DOHH2 (cell line): ENCODE data around the gene SDC4.

ENCODE experiments used
- H3F3A ChIP-seq: fragments of 200-600 bp; sonication (generic), shearing (Covaris generic); 2 replicates; pipeline ENCODE4 v1.6.0; 2016; ENCODE audit warnings: antibody characterized with exemption, mild to moderate bottlenecking; ENCODE audit not compliant: control insufficient read depth, insufficient read depth
- H3K27ac ChIP-seq: fragments of 200-600 bp; sonication (generic); 2 replicates; pipeline ENCODE4 v1.5.1; 2014; ENCODE audit warnings: low read depth, mild to moderate bottlenecking, low read length, moderate library complexity
- H3K27me3 ChIP-seq: fragments of 200-600 bp; sonication (generic); 2 replicates; pipeline ENCODE4 v1.6.1; 2014; ENCODE audit warnings: mild to moderate bottlenecking, low read length, mixed read lengths; ENCODE audit not compliant: control insufficient read depth
- H3K36me3 ChIP-seq: fragments of 200-600 bp; sonication (generic); 2 replicates; pipeline ENCODE4 v1.6.1; 2014; ENCODE audit warnings: mild to moderate bottlenecking, low read length, moderate library complexity, mixed read lengths; ENCODE audit not compliant: control insufficient read depth
- H3K4me1 ChIP-seq: fragments of 200-600 bp; sonication (generic); 2 replicates; pipeline ENCODE4 v1.6.1; 2014; ENCODE audit warnings: mild to moderate bottlenecking, low read length, mixed read lengths; ENCODE audit not compliant: control insufficient read depth
- H3K4me2 ChIP-seq: fragments of 200-600 bp; sonication (generic); 2 replicates; pipeline ENCODE4 v1.6.0; 2014; ENCODE audit warnings: mild to moderate bottlenecking, low read length, moderate library complexity
- H3K4me3 ChIP-seq: fragments of 200-600 bp; sonication (generic); 2 replicates; pipeline ENCODE4 v1.5.1; 2014; ENCODE audit warnings: mild to moderate bottlenecking, low read length, mixed read lengths
- H3K79me2 ChIP-seq: fragments of 200-600 bp; sonication (generic); 2 replicates; pipeline ENCODE4 v1.6.1; 2014; ENCODE audit warnings: mild to moderate bottlenecking, low read length, mixed read lengths; ENCODE audit not compliant: control insufficient read depth
- H3K9me2 ChIP-seq: fragments of 200-600 bp; sonication (generic); replicated peaks from 2 replicates; pipeline ENCODE4 v1.6.1; 2014; ENCODE audit warnings: mild to moderate bottlenecking, low read length, mixed read lengths; ENCODE audit not compliant: control insufficient read depth
- H3K9me3 ChIP-seq: fragments of 200-600 bp; sonication (generic); 2 replicates; pipeline ENCODE4 v1.6.1; 2014; ENCODE audit warnings: antibody characterized with exemption, low read length, mixed read lengths; ENCODE audit not compliant: control insufficient read depth, insufficient read depth
- H4K20me1 ChIP-seq: fragments of 200-600 bp; sonication (generic); 2 replicates; pipeline ENCODE4 v1.6.0; 2014; ENCODE audit warnings: low read depth, mild to moderate bottlenecking, antibody characterized with exemption, low read length, moderate library complexity; ENCODE audit not compliant: control insufficient read depth, insufficient read depth
- CTCF ChIP-seq: fragments of 200-600 bp; sonication (generic); IDR thresholded peaks from one replicate; pipeline ENCODE4 v1.5.1; 2014; ENCODE audit warnings: antibody characterized with exemption, mild to moderate bottlenecking, low read depth, low read length; ENCODE audit not compliant: poor library complexity, severe bottlenecking
- EZH2phosphoT487 ChIP-seq: fragments of 200-600 bp; sonication (generic); IDR thresholded peaks from 2 replicates; pipeline ENCODE4 v1.6.1; 2017; ENCODE audit warnings: borderline replicate concordance, mild to moderate bottlenecking, antibody characterized with exemption, low read length, moderate library complexity, mixed read lengths

SDC4 gene

GRCh38 chr20:45378191-45378590, 30.0 kb upstream of the SDC4 start, which contains the start of gene TP53TG5:
Gene TP53TG5, minus strand, starts transcription at chr20:45378325. Its CDS starts 89 bp downstream, at chr20:45378236.
- no peak within 1 kb of the TSS for H3K27ac ChIP-seq
- H3F3A ChIP-seq = no peaks in the 10 kb centered on the region
- H3K9me2 ChIP-seq = no peaks in the 10 kb centered on the region
- TF ChIP-seq EZH2phosphoT487 = no peak
- TF ChIP-seq CTCF = no peak
- no peaks in the 10 kb centered on the region for H3K27me3 ChIP-seq
- H3K4me1 ChIP-seq = peaks cover 10% of the 10 kb centered on the region
- no peak within 1 kb of the TSS for H3K4me2 ChIP-seq
- no peaks in the 10 kb centered on the region for H3K79me2 ChIP-seq
- H3K9me3 ChIP-seq = no peaks in the 10 kb centered on the region
- no peaks in the 10 kb centered on the region for H4K20me1 ChIP-seq
- no peaks in the 10 kb centered on the region for H3K36me3 ChIP-seq
- no peak within 1 kb of the TSS for H3K4me3 ChIP-seq

- TF ChIP-seq CTCF (no peak), EZH2phosphoT487 (no peak)
- H3K9me2 ChIP-seq = no peaks in the 10 kb centered on the region
- no peaks in the 10 kb centered on the region for H3K9me3 ChIP-seq
- no peaks in the 10 kb centered on the region for H4K20me1 ChIP-seq
- H3K4me2 ChIP-seq = no peak overlapping the region
- H3K79me2 ChIP-seq = no peaks in the 10 kb centered on the region
- H3K27me3 ChIP-seq = no peaks in the 10 kb centered on the region
- H3K4me3 ChIP-seq = no peak overlapping the region
- H3K4me1 ChIP-seq = peaks cover 14% of the 10 kb centered on the region
- H3K36me3 ChIP-seq = no peaks in the 10 kb centered on the region
- no peak overlapping the region for H3K27ac ChIP-seq
- no peaks in the 10 kb centered on the region for H3F3A ChIP-seq
These were observed 29.0 kb upstream of the SDC4 start for GRCh38 chr20:45377269-45377668.

GRCh38 chr20:45374966-45375365, 26.7 kb upstream of the SDC4 start:
- Histone ChIP-seq H3F3A (peaks cover 6% of the 10 kb centered on the region), H3K9me3 (no peaks in the 10 kb centered on the region), H3K4me1 (peaks cover 21% of the 10 kb centered on the region), H3K4me2 (no peak overlapping the region), H3K9me2 (no peaks in the 10 kb centered on the region), H3K79me2 (no peaks in the 10 kb centered on the region), H4K20me1 (no peaks in the 10 kb centered on the region), H3K27ac (no peak overlapping the region), H3K27me3 (no peaks in the 10 kb centered on the region), H3K4me3 (no peak overlapping the region), H3K36me3 (no peaks in the 10 kb centered on the region)
- no peak for TF ChIP-seq EZH2phosphoT487
- no peak for TF ChIP-seq CTCF
